Measurements from ENCODE around the gene GRB7. TPM values are rescaled to one million over a fixed set of nuclear protein-coding genes. Genes with fewer than 3 reads are reported as not detected.

Gene GRB7
- total RNA-seq, 2 donors from 2014 or later: 22.4 to 40.9 TPM

GRCh38 chr17:39704821-39705551 is 32.8 kb upstream of the GRB7 start:
- Histone ChIP-seq H3K27ac (peak overlapping the region; percentile 86), H3K4me3 (no peak overlapping the region), H3K27me3 (no peaks in the 10 kb centered on the region), H3K9me3 (no peaks in the 10 kb centered on the region), H3K4me1 (peaks cover 23% of the 10 kb centered on the region), H3K36me3 (peaks cover 9% of the 10 kb centered on the region), H3K9ac (ENCODE audit: low read depth in 2 of 2, low read length in 2 of 2) (peak overlapping the region; percentile 27 to 93)
- peak; percentile 13 for TF ChIP-seq CTCF (IDR thresholded peaks at IDR 0.05)
- intact Hi-C loops (cut with DNase I): no loop called here
- no peak for DNase-seq

GRCh38 chr17:39705786-39706348 is 31.9 kb upstream of the GRB7 start:
- Histone ChIP-seq H3K36me3 (peaks cover 9% of the 10 kb centered on the region), H3K9me3 (no peaks in the 10 kb centered on the region), H3K9ac (ENCODE audit: low read depth in 2 of 2, low read length in 2 of 2) (peak overlapping the region in 1 of 2 donors; percentile 93), H3K4me3 (no peak overlapping the region), H3K27me3 (no peaks in the 10 kb centered on the region), H3K4me1 (peaks cover 23% of the 10 kb centered on the region), H3K27ac (peak overlapping the region; percentile 86)
- TF ChIP-seq CTCF (IDR thresholded peaks at IDR 0.05): no peak
- DNase-seq: peak; percentile 85
- intact Hi-C loops (cut with DNase I): no loop called here

- H3K27ac ChIP-seq: peak overlapping the region; percentile 86
- TF ChIP-seq CTCF (IDR thresholded peaks at IDR 0.05): no peak
- no peak for DNase-seq
- H3K9me3 ChIP-seq: no peaks in the 10 kb centered on the region
- H3K36me3 ChIP-seq: peaks cover 9% of the 10 kb centered on the region
- H3K9ac ChIP-seq (ENCODE audit: low read depth in 2 of 2, low read length in 2 of 2): peak overlapping the region in 1 of 2 donors; percentile 93
- intact Hi-C loops (cut with DNase I): no loop called here
- no peak overlapping the region for H3K4me3 ChIP-seq
- no peaks in the 10 kb centered on the region for H3K27me3 ChIP-seq
- H3K4me1 ChIP-seq: peaks cover 23% of the 10 kb centered on the region
Observed at GRCh38 chr17:39706383-39706782, 31.4 kb upstream of the GRB7 start.

GRCh38 chr17:39706921-39707337 is 30.8 kb upstream of the GRB7 start:
- no peak overlapping the region for H3K4me3 ChIP-seq
- H3K36me3 ChIP-seq: peaks cover 9% of the 10 kb centered on the region
- DNase-seq: peak; percentile 79
- TF ChIP-seq CTCF (IDR thresholded peaks at IDR 0.05): no peak
- H3K27ac ChIP-seq: peak overlapping the region; percentile 86
- no peaks in the 10 kb centered on the region for H3K9me3 ChIP-seq
- peak overlapping the region; percentile 19 to 93 for H3K9ac ChIP-seq (ENCODE audit: low read depth in 2 of 2, low read length in 2 of 2)
- H3K4me1 ChIP-seq: peaks cover 20% of the 10 kb centered on the region
- no peaks in the 10 kb centered on the region for H3K27me3 ChIP-seq
- intact Hi-C loops (cut with DNase I): no loop called here

- Histone ChIP-seq H3K4me3 (no peak overlapping the region), H3K36me3 (peaks cover 9% of the 10 kb centered on the region), H3K9me3 (no peaks in the 10 kb centered on the region), H3K27ac (no peak overlapping the region), H3K27me3 (no peaks in the 10 kb centered on the region), H3K4me1 (peaks cover 19% of the 10 kb centered on the region), H3K9ac (ENCODE audit: low read depth in 2 of 2, low read length in 2 of 2) (no peak overlapping the region)
- no peak for DNase-seq
- intact Hi-C loops (cut with DNase I): no loop called here
- TF ChIP-seq CTCF (IDR thresholded peaks at IDR 0.05): no peak
Observed at GRCh38 chr17:39709319-39709997, 28.3 kb upstream of the GRB7 start.

Data from colonic mucosa (tissue), 4 donors.